Measurements from ENCODE around the gene OR51B2. TPM values are rescaled to one million over a fixed set of nuclear protein-coding genes. Genes with fewer than 3 reads are reported as not detected.

The OR51B2 gene
- total RNA-seq, 1 experiment from 2014 or later, result 0.11 TPM

GRCh38 chr11:5275369-5276110 lies 48.6 kb downstream of the OR51B2 start:
- Histone ChIP-seq H3K79me2 (ENCODE audit: low read length) (no peaks in the 10 kb centered on the region), H3K9ac (ENCODE audit: low read length) (no peak overlapping the region), H3F3A (ENCODE audit: low read length, unreplicated experiment) (no peaks in the 10 kb centered on the region), H3K27ac (ENCODE audit: low read length) (no peak overlapping the region), H3K4me2 (ENCODE audit: low read length) (no peak overlapping the region), H3K27me3 (ENCODE audit: low read length) (no peaks in the 10 kb centered on the region), H3K9me3 (ENCODE audit: low read length) (no peaks in the 10 kb centered on the region), H4K20me1 (ENCODE audit: low read length) (no peaks in the 10 kb centered on the region), H3K4me1 (ENCODE audit: insufficient read depth, low read length) (no peaks in the 10 kb centered on the region), H3K4me3 (ENCODE audit: low read length) (no peak overlapping the region), H3K9me2 (replicated peaks; ENCODE audit: low read length) (no peaks in the 10 kb centered on the region), H2AFZ (ENCODE audit: low read length) (no peak overlapping the region), H3K36me3 (ENCODE audit: low read depth, low read length) (no peaks in the 10 kb centered on the region)
- POLR2A ChIA-PET (ENCODE audit: unreplicated experiment), result no interaction called here
- no TSS peak for BruUV-seq (replicated peaks)
- intact Hi-C loops (cut with micrococcal nuclease), result no loop called here
- no peak for TF ChIP-seq EZH2phosphoT487 (IDR thresholded peaks at IDR 0.05; ENCODE audit: borderline replicate concordance, low read length)
- TF ChIP-seq, protein P1, sequence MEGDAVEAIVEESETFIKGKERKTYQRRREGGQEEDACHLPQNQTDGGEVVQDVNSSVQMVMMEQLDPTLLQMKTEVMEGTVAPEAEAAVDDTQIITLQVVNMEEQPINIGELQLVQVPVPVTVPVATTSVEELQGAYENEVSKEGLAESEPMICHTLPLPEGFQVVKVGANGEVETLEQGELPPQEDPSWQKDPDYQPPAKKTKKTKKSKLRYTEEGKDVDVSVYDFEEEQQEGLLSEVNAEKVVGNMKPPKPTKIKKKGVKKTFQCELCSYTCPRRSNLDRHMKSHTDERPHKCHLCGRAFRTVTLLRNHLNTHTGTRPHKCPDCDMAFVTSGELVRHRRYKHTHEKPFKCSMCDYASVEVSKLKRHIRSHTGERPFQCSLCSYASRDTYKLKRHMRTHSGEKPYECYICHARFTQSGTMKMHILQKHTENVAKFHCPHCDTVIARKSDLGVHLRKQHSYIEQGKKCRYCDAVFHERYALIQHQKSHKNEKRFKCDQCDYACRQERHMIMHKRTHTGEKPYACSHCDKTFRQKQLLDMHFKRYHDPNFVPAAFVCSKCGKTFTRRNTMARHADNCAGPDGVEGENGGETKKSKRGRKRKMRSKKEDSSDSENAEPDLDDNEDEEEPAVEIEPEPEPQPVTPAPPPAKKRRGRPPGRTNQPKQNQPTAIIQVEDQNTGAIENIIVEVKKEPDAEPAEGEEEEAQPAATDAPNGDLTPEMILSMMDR (conservative IDR thresholded peaks at IDR 0.05; ENCODE audit: low read depth, low read length), result no peak
- no peak for TF ChIP-seq EZH2 (IDR thresholded peaks at IDR 0.05; ENCODE audit: low read length, unreplicated experiment)
- ATAC-seq (no peak), DNase-seq (no peak)
- CTCF ChIA-PET, result no interaction called here

- H3K4me3 ChIP-seq (ENCODE audit: low read length), result no peak overlapping the region
- intact Hi-C loops (cut with micrococcal nuclease), result no loop called here
- no peak overlapping the region for H2AFZ ChIP-seq (ENCODE audit: low read length)
- no peak for DNase-seq
- TF ChIP-seq EZH2 (IDR thresholded peaks at IDR 0.05; ENCODE audit: low read length, unreplicated experiment), result no peak
- TF ChIP-seq, protein P1 (conservative IDR thresholded peaks at IDR 0.05; ENCODE audit: low read depth, low read length), result no peak
- TF ChIP-seq EZH2phosphoT487 (IDR thresholded peaks at IDR 0.05; ENCODE audit: borderline replicate concordance, low read length), result no peak
- H3K27me3 ChIP-seq (ENCODE audit: low read length), result no peaks in the 10 kb centered on the region
- no peak overlapping the region for H3K27ac ChIP-seq (ENCODE audit: low read length)
- H3K4me2 ChIP-seq (ENCODE audit: low read length), result no peak overlapping the region
- H3F3A ChIP-seq (ENCODE audit: low read length, unreplicated experiment), result no peaks in the 10 kb centered on the region
- H3K9me3 ChIP-seq (ENCODE audit: low read length), result no peaks in the 10 kb centered on the region
- no TSS peak for BruUV-seq (replicated peaks)
- ATAC-seq, result no peak
- ChIA-PET POLR2A (ENCODE audit: unreplicated experiment) (no interaction called here), CTCF (no interaction called here)
- H3K9me2 ChIP-seq (replicated peaks; ENCODE audit: low read length), result no peaks in the 10 kb centered on the region
- H3K9ac ChIP-seq (ENCODE audit: low read length), result no peak overlapping the region
- no peaks in the 10 kb centered on the region for H4K20me1 ChIP-seq (ENCODE audit: low read length)
- H3K79me2 ChIP-seq (ENCODE audit: low read length), result no peaks in the 10 kb centered on the region
- H3K36me3 ChIP-seq (ENCODE audit: low read depth, low read length), result no peaks in the 10 kb centered on the region
- no peaks in the 10 kb centered on the region for H3K4me1 ChIP-seq (ENCODE audit: insufficient read depth, low read length)
These were observed 49.7 kb downstream of the OR51B2 start for GRCh38 chr11:5274395-5274794.

Other genes with a start within 250 kb of the OR51B2 start
- gene OR52A5, start 185.9 kb downstream of the OR51B2 start, total RNA-seq (2014; rRNA removed), result not detected in 2 replicates
- gene OR52A1, start 169.5 kb downstream of the OR51B2 start, total RNA-seq (2014; rRNA removed), result not detected in 2 replicates
- gene OR51V1, start 123.6 kb downstream of the OR51B2 start, total RNA-seq (2014; rRNA removed), result not detected in 2 replicates
- gene HBB, start 97.2 kb downstream of the OR51B2 start, total RNA-seq (2014; rRNA removed), result not detected in 2 replicates
- not detected in 2 replicates for gene HBD, start 89.8 kb downstream of the OR51B2 start, total RNA-seq (2014; rRNA removed)
- not detected in 2 replicates for gene HBG1, start 74.4 kb downstream of the OR51B2 start, total RNA-seq (2014; rRNA removed)
- gene HBG2, start 69.5 kb downstream of the OR51B2 start, total RNA-seq (2014; rRNA removed), result not detected in 2 replicates
- 0.35 and 0.62 TPM in 2 replicates for gene HBE1, start 54.4 kb downstream of the OR51B2 start, total RNA-seq (2014; rRNA removed)
- gene OR51B4, start 22.4 kb downstream of the OR51B2 start, total RNA-seq (2014; rRNA removed), result 0.11 TPM in 1 of 2 replicates, not detected in the other
- gene OR51B5, start 19.2 kb upstream of the OR51B2 start, total RNA-seq (2014; rRNA removed), result 0.63 and 1.7 TPM in 2 replicates
- not detected in 2 replicates for gene OR51B6, start 27.2 kb upstream of the OR51B2 start, total RNA-seq (2014; rRNA removed)
- gene OR51M1, start 59.5 kb upstream of the OR51B2 start, total RNA-seq (2014; rRNA removed), result not detected in 2 replicates
- gene OR51Q1, start 97.8 kb upstream of the OR51B2 start, total RNA-seq (2014; rRNA removed), result not detected in 2 replicates
- not detected in 2 replicates for gene OR51I1, start 117.2 kb upstream of the OR51B2 start, total RNA-seq (2014; rRNA removed)
- gene OR51I2, start 125.0 kb upstream of the OR51B2 start, total RNA-seq (2014; rRNA removed), result not detected in 2 replicates
- gene OR52D1, start 164.4 kb upstream of the OR51B2 start, total RNA-seq (2014; rRNA removed), result not detected in 2 replicates
- gene UBQLN3, start 185.7 kb upstream of the OR51B2 start, total RNA-seq (2014; rRNA removed), result not detected in 2 replicates
- not detected in 2 replicates for gene UBQLNL, start 192.4 kb upstream of the OR51B2 start, total RNA-seq (2014; rRNA removed)
- not detected in 2 replicates for gene OR52H1, start 224.2 kb upstream of the OR51B2 start, total RNA-seq (2014; rRNA removed)